Measurements from ENCODE around the gene TIMM13.
"Not testable (repeated sequence)": the region's sequence is repeated elsewhere in the genome, so short reads cannot be mapped to it uniquely, and the experiment has no call there.

TIMM13 gene

GRCh38 chr19:2427429-2428320 lies at the start of gene TIMM13:
Gene TIMM13, minus strand, starts transcription at chr19:2427586. Its CDS starts 53 bp downstream, at chr19:2427533.
- DNase-seq: peak; percentile 97

GRCh38 chr19:2476451-2477140 lies 49.2 kb upstream of the TIMM13 start:
- no peak for DNase-seq

GRCh38 chr19:2475702-2476450 lies 48.5 kb upstream of the TIMM13 start, which contains the start of gene GADD45B:
Gene GADD45B, plus strand, starts transcription at chr19:2476127. Its CDS starts 232 bp downstream, at chr19:2476359.
- peak; percentile 96 for DNase-seq

- DNase-seq: no peak
Measured at GRCh38 chr19:2475018-2475701, 47.8 kb upstream of the TIMM13 start.

GRCh38 chr19:2474232-2475017 lies 47.0 kb upstream of the TIMM13 start:
- peak; percentile 71 for DNase-seq

GRCh38 chr19:2469915-2470200 lies 42.5 kb upstream of the TIMM13 start:
- DNase-seq: not testable (repeated sequence)

GRCh38 chr19:2469102-2469914 lies 41.9 kb upstream of the TIMM13 start:
- DNase-seq: no peak

- no peak for DNase-seq
Measured at GRCh38 chr19:2468596-2468995, 41.2 kb upstream of the TIMM13 start.

- DNase-seq: no peak
Measured at GRCh38 chr19:2464389-2464788, 37.0 kb upstream of the TIMM13 start.

- DNase-seq: not testable (repeated sequence)
Measured at GRCh38 chr19:2463694-2464093, 36.3 kb upstream of the TIMM13 start.

- peak; percentile 59 for DNase-seq
Measured at GRCh38 chr19:2462635-2463421, 35.4 kb upstream of the TIMM13 start.

- peak; percentile 50 for DNase-seq
Measured at GRCh38 chr19:2461751-2462634, 34.6 kb upstream of the TIMM13 start.

- no peak for DNase-seq
Measured at GRCh38 chr19:2460245-2460644, 32.9 kb upstream of the TIMM13 start.

- not testable (repeated sequence) for DNase-seq
Measured at GRCh38 chr19:2458776-2459175, 31.4 kb upstream of the TIMM13 start.

GRCh38 chr19:2458054-2458453 lies 30.7 kb upstream of the TIMM13 start:
- DNase-seq: no peak

GRCh38 chr19:2457394-2458037 lies 30.1 kb upstream of the TIMM13 start:
- DNase-seq: no peak

GRCh38 chr19:2455851-2456570 lies 28.6 kb upstream of the TIMM13 start:
- no peak for DNase-seq
